Measurements from ENCODE around the gene C1orf53. TPM values are rescaled to one million over a fixed set of nuclear protein-coding genes. Genes with fewer than 3 reads are reported as not detected.

The C1orf53 gene
- total and polyA plus RNA-seq, 2 of the 13 experiments (the other 11 are each of a cell fraction or from before 2014, with no cell fraction given), result 5.8 to 10.1 TPM

DNA sequence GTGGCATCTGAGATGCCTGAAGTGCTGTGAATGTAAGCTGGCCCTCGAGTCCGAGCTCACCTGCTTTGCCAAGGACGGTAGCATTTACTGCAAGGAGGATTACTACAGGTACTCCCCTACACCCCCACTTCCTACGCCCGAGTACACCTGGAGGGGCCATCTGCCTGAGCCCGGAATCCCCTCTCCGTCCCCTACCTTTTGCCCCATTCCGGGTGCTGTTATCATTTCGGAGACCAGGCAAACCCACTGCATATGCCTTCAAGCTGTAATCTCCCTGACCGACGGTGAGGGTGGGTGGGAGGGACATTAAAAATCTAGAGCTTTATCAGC, 17.6 kb downstream of the C1orf53 start:
- FAIRE-seq, result no peak
- no peaks in the 10 kb centered on the region for H4K20me1 ChIP-seq (ENCODE audit: insufficient read depth, low read length)
- in situ Hi-C loops (cut with HindIII; ENCODE audit: extremely low pct_ligation_motif_present, low pct_unique_long_range_greater_than_20kb), result loop anchor here (5.0 kb wide), 2 partner anchors 303 to 398 kb away; no protein-coding TSS in a partner anchor
- no peak overlapping the region for H3K27ac ChIP-seq (ENCODE audit: extremely low read length, insufficient read depth, low read length)
- no peak overlapping the region for H3K4me2 ChIP-seq (ENCODE audit: low read depth, low read length)
- H3K36me3 ChIP-seq (replicated peaks in 1 of 2; ENCODE audit: control insufficient read depth in 1 of 2, insufficient read depth in 2 of 2, low read length in 2 of 2), result no peaks in the 10 kb centered on the region
- H3K4me3 ChIP-seq (replicated peaks in 1 of 3; ENCODE audit: insufficient read depth in 1 of 3, low read depth in 2 of 3, low read length in 3 of 3), result no peak overlapping the region
- 79% methylated on average over 11 of the region's 11 CpGs for WGBS (ENCODE audit: low lambda C conversion rate)
- ChIA-PET POLR2A (no interaction called here), CTCF (ENCODE audit: low intra/inter-chr PET ratio, low total read pairs) (no interaction called here)
- DNase-seq (ENCODE audit: low spot score), result no peak
- intact Hi-C loops (cut with micrococcal nuclease; ENCODE audit: unreplicated experiment), result no loop called here
- no peaks in the 10 kb centered on the region for H3K79me2 ChIP-seq (ENCODE audit: insufficient read depth, low read length)
- H3K4me1 ChIP-seq (ENCODE audit: insufficient read depth, low read length), result peaks cover 39% of the 10 kb centered on the region
- H3K9ac ChIP-seq (ENCODE audit: insufficient read depth, low read depth, low read length), result no peak overlapping the region
- BruUV-seq (replicated peaks), result no TSS peak
- TF ChIP-seq BRCA1 (CRISPR knock-in tag; IDR thresholded peaks at IDR 0.05), result no peak
- H3K27me3 ChIP-seq (ENCODE audit: control insufficient read depth in 1 of 2, insufficient read depth in 2 of 2, low read length in 2 of 2), result peaks cover 11 to 51% of the 10 kb centered on the region in 2 experiments
- H3K9me3 ChIP-seq (ENCODE audit: low read length), result no peaks in the 10 kb centered on the region
- no peak for ATAC-seq
- H2AFZ ChIP-seq (ENCODE audit: low read length), result no peak overlapping the region

DNA sequence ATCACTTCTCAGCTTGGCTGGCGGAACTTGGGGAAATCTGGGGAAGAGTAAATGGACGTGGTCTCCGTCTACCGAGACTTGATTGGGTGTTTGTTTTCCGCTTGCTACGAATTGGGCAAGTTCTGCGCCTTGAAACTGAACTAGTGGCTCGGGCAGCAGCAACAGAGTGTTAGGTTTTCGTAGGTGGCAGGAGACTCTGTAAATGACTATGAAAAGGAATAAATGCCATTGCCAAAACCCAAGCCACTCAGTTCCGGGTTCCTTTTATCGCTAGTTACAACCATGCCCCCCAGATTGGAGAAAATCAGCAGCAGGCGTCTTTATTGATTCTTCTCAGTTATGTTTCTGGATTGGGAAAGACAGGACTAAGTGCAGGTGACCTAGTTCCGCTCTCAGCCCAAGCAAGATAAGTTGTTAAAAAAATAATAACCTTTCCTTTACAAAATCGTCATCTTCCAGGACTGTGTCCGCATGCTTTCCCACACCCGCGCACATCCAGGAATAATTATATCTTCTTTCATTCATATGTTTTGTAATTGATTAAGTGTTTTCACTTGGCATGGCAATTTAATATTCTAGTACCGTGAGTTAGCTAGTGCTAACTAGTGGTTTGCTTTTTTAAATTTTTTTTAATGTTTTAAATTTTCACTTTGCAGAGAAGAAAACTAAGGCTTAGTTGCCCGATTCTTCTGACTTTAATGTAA, 18.1 kb downstream of the C1orf53 start:
- no peak for FAIRE-seq
- in situ Hi-C loops (cut with HindIII; ENCODE audit: extremely low pct_ligation_motif_present, low pct_unique_long_range_greater_than_20kb) (loop anchor here (5.0 kb wide), 2 partner anchors 303 to 398 kb away; no protein-coding TSS in a partner anchor), intact Hi-C loops (cut with micrococcal nuclease; ENCODE audit: unreplicated experiment) (no loop called here)
- ChIA-PET POLR2A (no interaction called here), CTCF (ENCODE audit: low intra/inter-chr PET ratio, low total read pairs) (no interaction called here)
- no peak overlapping the region for H3K27ac ChIP-seq (ENCODE audit: extremely low read length, insufficient read depth, low read length)
- peaks cover 36% of the 10 kb centered on the region for H3K4me1 ChIP-seq (ENCODE audit: insufficient read depth, low read length)
- H3K4me3 ChIP-seq (replicated peaks in 1 of 3; ENCODE audit: insufficient read depth in 1 of 3, low read depth in 2 of 3, low read length in 3 of 3), result no peak overlapping the region
- H3K9me3 ChIP-seq (ENCODE audit: low read length), result no peaks in the 10 kb centered on the region
- BruUV-seq (replicated peaks), result no TSS peak
- no peaks in the 10 kb centered on the region for H3K36me3 ChIP-seq (replicated peaks in 1 of 2; ENCODE audit: control insufficient read depth in 1 of 2, insufficient read depth in 2 of 2, low read length in 2 of 2)
- H4K20me1 ChIP-seq (ENCODE audit: insufficient read depth, low read length), result no peaks in the 10 kb centered on the region
- no peak for ATAC-seq
- peaks cover 11 to 45% of the 10 kb centered on the region in 2 experiments for H3K27me3 ChIP-seq (ENCODE audit: control insufficient read depth in 1 of 2, insufficient read depth in 2 of 2, low read length in 2 of 2)
- H3K79me2 ChIP-seq (ENCODE audit: insufficient read depth, low read length), result no peaks in the 10 kb centered on the region
- no peak overlapping the region for H3K9ac ChIP-seq (ENCODE audit: insufficient read depth, low read depth, low read length)
- 58% methylated on average over 19 of the region's 19 CpGs for WGBS (ENCODE audit: low lambda C conversion rate)
- no peak overlapping the region for H2AFZ ChIP-seq (ENCODE audit: low read length)
- no peak for TF ChIP-seq ZNF564 (CRISPR knock-in tag; IDR thresholded peaks at IDR 0.05)
- TF ChIP-seq, protein P1, sequence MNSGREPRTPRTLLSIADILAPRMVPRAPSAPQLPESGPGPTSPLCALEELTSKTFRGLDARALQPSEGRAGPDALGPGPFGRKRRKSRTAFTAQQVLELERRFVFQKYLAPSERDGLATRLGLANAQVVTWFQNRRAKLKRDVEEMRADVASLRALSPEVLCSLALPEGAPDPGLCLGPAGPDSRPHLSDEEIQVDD (CRISPR knock-in tag; IDR thresholded peaks at IDR 0.05; ENCODE audit: borderline replicate concordance), result no peak
- TF ChIP-seq U2AF1 (optimal IDR thresholded peaks at IDR 0.05; ENCODE audit: low read depth, low read length), result no peak
- TF ChIP-seq, protein P2, sequence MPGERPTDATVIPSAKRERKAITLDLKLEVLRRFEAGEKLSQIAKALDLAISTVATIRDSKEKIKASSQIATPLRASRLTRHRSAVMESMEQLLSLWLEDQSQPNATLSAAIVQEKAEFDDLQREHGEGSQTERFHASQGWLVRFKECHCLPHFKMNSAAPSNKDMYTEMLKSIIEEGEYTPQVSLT (CRISPR knock-in tag; IDR thresholded peaks at IDR 0.05; ENCODE audit: borderline replicate concordance, low read depth), result no peak
- TF ChIP-seq NFKB2 (CRISPR knock-in tag; IDR thresholded peaks at IDR 0.05; ENCODE audit: borderline replicate concordance), result no peak
- no peak for TF ChIP-seq GATA4 (IDR thresholded peaks at IDR 0.05; ENCODE audit: borderline replicate concordance, low read depth)
- no peak for TF ChIP-seq ZNF205 (CRISPR knock-in tag; IDR thresholded peaks at IDR 0.05)
- no peak for TF ChIP-seq NFYC (CRISPR knock-in tag; IDR thresholded peaks at IDR 0.05)
- TF ChIP-seq ZNF543 (CRISPR knock-in tag; IDR thresholded peaks at IDR 0.05), result no peak
- TF ChIP-seq ZNF484 (CRISPR knock-in tag; IDR thresholded peaks at IDR 0.05; ENCODE audit: borderline replicate concordance, low read depth), result no peak
- no peak for TF ChIP-seq RCOR2 (CRISPR knock-in tag; IDR thresholded peaks at IDR 0.05)
- TF ChIP-seq JUN (CRISPR knock-in tag; IDR thresholded peaks at IDR 0.05), result no peak
- no peak for TF ChIP-seq ZNF781 (CRISPR knock-in tag; IDR thresholded peaks at IDR 0.05; ENCODE audit: borderline replicate concordance, not compliant biosample characterization)
- TF ChIP-seq DMAP1 (CRISPR knock-in tag; IDR thresholded peaks at IDR 0.05), result no peak
- no peak for TF ChIP-seq SIN3B (IDR thresholded peaks at IDR 0.05; ENCODE audit: low read length)
- no peak for TF ChIP-seq ZBTB20 (CRISPR knock-in tag; IDR thresholded peaks at IDR 0.05; ENCODE audit: borderline replicate concordance, low read depth)
- TF ChIP-seq ZNF816 (CRISPR knock-in tag; IDR thresholded peaks at IDR 0.05; ENCODE audit: borderline replicate concordance), result no peak
- TF ChIP-seq AHR (CRISPR knock-in tag; IDR thresholded peaks at IDR 0.05), result no peak
- no peak for TF ChIP-seq TMF1 (CRISPR knock-in tag; IDR thresholded peaks at IDR 0.05; ENCODE audit: low read depth)
- DNase-seq (ENCODE audit: low spot score), result no peak
- H3K4me2 ChIP-seq (ENCODE audit: low read depth, low read length), result no peak overlapping the region

Measured in HepG2 (cell line).